Stimulated activated CD8-positive, alpha-beta memory T cell treated with anti-CD3 and anti-CD28 coated beads, Interleukin-15, amount 100 ng/mL, for 1 hour (primary cell): ENCODE data around the gene RASSF4.

ENCODE experiments used
- DNase-seq: peaks from one replicate; pipeline ENCODE4 v3.0.0-alpha.2; 2020; ENCODE audit warnings: low read depth

RASSF4 gene

GRCh38 chr10:44928462-44928861 lies 31.1 kb upstream of the RASSF4 start:
- DNase-seq, result no peak

DNA sequence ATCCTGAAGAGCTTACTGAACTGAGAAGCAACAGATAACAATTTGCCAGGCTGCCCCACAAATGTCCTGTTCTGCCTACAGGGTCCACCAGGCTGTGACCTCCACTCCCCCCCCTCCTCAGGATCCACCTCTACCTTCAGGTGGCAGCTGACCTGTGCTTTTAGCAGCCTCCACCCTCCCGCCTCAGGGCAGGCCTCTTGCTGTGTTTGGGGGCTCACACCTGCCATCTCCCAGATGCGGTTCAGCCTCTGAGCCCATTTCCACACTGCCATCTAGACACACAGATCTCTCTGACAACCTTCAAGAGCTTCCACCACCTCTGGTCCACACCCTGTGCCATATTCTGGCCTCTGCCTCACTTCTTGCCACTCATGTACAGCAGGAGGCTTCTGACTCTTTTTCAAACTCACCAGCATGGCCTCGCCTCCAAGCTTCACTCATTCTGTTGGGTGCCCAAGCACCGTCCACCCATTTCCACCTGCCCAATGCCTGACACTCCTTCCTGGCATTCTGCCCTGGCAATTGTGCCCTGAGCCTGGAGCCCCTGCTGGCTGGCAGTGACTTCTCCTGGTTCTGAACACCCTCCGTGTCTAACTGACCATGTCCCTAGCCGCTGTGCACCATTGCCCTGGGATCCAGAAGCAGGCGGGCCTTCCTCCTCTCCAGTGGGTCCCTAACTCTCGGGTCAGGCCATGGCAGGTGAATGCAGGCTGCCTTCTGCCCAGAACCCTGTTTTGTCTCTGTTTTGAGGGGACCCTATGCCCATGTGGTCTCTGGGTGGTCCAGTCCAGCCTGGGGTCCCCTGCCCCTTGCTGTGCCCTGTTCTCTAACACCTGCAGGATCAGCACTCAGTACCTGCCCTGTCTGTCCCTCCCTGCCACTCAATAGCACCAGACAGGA lies 30.0 kb upstream of the RASSF4 start:
- DNase-seq, result no peak

- no peak for DNase-seq
Measured at GRCh38 chr10:44930904-44931620, 28.5 kb upstream of the RASSF4 start.

DNA sequence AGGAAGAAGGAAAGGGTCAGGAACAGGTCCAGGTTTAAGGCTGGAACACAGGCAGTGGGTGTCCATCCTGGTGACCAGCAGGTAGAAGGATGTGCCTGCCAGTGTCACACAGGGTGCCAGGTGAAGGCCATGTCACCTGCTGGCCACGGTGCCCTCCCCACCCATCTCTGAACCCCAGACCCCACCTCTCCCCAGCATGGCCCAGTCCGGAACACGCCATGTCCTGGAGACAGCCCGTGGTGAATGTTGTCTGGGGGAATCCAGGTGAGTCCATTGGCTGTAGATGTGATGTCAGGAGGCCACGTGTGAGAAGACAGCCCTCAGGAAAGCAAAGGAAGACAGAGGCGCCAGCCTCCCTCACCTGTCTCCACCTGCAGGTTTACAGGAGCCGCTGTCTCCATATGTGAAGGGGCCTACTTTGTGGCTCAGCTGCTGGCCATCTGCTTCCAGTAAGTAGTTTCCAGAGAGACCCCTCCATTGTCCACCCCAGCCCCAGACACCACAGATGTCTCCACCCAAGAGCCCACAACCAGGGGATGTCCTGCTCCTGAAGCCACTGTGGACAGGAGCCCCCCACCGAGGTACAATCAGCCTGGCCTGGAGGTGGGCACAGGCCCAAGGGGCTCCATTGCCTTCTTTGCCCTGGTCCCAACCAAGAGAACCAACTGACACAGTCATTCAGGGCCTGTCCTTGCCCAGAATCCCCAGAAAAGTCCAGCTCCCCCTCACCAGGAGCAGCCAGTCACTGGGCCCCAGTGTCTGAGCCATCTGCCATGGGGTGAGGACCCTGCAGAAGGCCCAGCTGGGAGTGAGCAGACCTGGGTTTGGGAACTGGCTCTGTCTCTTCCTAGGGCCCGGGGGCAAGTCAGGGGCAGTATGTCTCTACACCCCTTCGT lies 27.7 kb upstream of the RASSF4 start:
- DNase-seq, result no peak

- peak; percentile 77 for DNase-seq
Measured at GRCh38 chr10:44932517-44933450, 26.8 kb upstream of the RASSF4 start.

DNA sequence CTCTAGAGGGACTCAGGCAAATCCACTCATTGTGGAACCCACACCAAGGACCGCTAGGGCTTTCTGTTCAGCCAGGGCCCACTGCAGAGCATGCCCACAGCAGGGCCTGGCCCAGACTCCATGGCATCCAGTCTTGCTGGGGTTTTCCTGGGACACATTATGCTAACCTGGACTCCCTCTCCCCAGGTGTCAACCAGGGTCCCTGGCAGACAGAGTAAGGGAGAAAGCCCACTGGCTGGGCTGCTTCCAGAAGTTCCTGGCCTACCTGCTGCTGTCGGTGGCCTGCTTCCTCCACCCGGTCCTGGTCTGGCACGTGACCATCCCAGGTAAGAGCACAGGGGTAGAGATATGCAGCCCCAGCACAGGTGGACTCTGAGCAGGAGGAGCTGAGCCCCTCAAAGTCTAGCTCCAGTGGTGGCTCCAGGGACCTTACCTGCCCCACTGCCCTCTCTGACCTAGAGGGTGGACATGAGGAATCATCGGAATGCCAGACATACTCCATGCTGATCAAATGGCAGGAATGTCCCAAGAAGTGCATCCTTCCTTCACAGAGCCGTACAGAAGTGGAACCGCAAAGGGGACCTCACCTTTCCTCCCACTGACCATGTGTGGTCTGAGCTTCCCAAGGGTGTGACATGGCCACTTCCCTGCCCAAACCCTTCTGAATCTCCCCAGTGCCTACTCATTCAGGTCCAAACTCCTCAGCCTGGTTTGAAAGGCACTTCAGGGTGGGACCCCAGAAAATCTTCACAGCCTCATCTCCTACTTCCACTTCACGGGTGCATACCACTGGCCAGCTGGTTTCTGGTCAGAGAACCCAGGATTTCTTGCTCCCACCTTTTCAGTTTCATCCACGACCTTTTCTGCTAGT lies 25.9 kb upstream of the RASSF4 start:
- no peak for DNase-seq

GRCh38 chr10:44934416-44935200 lies 25.0 kb upstream of the RASSF4 start:
- no peak for DNase-seq

DNA sequence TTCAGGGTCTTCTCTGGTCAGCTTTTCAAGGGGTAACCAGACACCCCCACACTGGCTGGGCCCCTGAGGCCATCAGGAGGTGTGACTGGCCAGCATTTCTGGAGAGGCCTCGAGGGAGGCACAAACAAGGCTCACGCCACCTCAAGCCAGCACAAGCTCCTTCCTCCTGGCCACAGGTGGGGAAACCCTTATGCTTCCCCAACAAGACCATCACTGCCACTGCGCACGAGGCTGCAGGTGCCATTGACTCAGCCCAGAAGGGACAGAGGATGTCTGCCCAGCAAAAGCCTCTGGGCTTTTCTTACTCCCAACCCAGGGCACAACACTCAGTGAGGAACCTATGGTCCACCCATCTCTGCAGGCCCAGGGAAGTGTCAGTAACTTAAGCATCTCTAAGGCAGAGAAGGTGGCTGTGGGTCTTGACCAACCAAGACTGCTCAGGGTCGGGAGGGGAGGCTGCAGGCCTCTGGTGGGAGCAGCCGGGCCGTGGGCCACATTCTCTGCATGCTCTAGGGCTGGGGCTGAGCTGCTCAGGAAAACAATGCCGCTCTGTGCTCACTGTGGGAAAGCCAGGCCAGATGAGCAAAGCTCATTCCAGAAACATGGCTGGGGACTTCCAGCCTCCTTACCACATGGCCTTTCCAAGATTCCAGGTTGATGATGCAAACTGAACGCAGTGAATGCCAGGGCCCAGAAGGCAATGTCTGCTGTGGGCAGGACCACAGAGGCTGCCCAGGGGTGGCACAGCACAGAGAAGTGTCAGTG lies 24.2 kb upstream of the RASSF4 start:
- DNase-seq, result no peak

DNA sequence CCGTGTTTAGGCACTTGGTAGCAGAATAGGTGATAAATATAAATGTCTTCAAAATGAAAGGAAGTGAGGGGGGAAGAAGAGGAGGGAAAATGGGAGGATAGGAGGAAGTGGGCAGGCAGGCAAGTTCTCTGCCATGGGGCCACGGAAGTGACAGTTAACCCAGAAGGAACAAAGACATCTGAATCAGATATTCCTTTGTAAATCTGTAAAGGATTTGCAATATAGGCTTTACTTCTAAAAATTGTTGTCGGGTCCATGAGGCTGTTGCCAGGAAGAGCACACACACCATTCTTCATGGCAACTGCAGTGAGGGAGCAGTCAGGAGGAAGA lies 23.7 kb upstream of the RASSF4 start:
- DNase-seq, result no peak

DNA sequence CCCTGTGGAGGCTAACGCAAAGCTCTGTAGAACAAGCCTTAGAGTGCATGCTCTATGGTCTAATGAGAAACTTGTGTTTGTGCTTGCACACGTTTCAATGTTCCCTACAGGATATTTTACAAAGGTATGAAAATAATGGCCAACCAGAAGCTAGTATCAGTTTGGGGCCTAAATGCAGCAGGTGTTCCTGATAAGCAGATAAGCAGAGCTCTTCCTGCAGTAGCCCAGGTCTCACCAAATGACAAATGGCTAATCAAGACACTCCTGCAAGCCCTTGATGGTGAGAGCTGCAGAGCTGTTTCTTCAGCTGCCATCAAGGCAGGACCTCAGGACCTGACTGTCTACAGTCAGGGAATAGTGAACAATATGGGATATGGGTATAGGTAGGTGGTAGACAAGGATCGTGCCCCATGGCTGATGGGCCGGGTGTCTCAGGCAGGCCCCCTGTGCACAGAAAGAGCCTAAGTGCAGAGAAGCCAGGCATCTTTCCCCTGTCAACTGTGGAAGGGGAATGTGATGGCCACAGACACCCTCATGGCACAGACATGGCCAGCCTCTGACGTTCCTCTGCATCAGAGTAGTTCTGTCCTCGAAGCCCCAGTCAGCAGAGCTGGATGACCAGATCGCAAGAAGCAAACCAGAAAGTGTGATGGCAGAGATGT lies 23.2 kb upstream of the RASSF4 start:
- DNase-seq, result no peak

DNA sequence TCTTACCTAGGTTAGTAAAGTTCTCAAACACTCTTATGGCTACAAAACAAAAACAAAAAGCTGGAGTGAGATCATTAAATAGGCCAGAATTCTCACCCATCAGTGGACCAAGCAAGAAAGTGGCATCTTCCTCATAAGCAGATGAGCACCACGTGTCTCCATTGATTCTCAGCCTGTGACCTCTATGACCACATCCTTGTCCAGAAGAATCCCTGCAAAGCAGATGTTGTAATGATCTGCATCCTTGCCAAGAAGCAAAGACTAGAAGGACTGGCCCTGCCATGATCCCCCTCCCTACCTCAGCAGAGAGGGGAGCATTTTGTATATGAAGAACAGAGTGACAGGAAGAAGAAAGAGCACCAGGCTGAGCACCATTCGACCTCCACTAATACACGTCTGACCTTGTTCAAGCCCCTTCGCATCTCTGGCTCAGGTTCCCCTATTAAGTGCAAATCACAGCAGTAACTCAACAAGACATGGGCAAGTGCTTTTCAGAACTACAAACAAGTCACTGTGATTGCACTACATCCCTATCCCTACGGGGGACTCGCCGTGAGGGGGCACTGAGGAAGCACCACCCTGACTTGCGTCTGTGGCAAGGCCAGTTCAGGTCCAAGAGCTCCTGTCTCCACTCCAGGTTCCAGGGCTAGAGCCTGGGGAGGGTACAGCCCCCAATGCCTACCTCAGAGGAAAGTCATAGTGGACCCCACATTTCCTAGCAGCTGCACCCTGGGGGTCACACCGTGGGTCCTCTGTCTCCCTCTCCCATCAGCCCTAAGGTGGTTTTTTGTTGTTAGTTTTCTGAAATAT lies 22.2 kb upstream of the RASSF4 start:
- DNase-seq, result no peak

DNA sequence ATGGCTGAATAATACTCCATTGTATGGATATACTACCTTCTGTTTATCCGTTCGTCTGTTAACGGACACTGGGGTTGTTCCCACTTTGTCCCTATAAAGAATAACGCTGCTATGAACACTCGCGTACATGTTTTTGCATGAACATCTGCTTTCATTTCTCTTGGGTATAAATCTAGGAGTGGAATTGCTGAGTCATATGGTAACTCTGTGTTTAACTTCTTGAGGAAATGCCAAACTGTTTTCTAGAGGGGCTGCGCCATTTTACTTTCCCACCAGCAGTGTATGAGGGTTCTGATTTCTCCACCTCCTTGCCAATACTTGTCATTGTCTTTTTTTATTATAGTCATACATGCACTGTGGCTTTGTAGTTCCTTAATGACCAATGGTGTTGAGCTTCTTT lies 20.6 kb upstream of the RASSF4 start:
- no peak for DNase-seq

DNA sequence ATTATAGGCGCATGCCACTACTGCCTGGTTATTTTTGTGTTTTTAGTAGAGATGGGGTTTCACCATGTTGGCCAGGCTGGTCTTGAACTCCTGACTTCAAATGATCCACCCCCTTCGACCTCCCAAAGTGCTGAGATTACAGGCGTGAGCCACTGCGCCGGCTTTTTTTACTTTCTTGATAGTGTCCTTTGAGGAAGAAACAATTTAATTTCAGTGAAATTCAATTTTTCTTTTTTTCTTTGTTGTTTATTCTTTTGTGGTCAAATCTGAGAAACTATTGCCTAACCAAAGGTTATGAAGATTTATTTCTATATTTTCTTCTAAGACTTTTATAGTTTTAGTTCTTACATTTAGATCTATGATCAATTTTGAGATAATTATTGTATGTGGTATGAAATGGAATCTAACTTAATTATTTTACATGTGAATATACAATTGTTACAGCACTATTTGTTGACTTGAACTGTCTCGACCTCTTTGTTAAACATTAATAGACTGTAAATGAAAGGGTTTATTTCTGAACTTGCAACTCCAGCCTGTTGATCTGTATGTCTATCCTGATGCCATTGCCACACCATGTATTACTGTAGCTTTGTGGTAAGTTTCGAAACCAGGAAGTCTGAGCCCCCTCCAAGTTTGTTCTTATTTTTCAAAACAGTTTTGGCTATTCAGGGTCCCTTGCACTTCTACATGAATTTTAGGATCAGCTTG lies 19.8 kb upstream of the RASSF4 start:
- no peak for DNase-seq

DNA sequence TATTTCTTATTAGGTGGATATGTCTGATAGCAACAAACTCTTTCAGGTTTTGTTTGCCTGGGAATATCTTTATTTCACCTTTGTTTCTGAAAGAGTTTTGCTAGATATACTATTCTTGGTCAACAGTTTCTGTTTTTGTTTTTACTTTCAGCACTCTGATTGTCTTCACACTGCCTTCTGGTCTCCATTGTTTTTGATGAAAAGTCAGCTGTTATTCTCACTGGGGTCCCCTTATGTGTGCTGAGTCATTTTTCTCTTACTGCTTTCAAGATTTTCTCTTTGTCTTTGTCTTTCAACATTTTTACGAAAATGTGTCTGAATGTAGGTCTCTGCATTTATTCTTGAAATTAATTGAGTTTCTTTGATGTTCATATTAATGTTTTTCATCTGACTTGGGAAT lies 15.2 kb upstream of the RASSF4 start:
- no peak for DNase-seq

- no peak for DNase-seq
Measured at GRCh38 chr10:44946205-44946604, 13.4 kb upstream of the RASSF4 start.

- no peak for DNase-seq
Measured at GRCh38 chr10:44947371-44948152, 12.0 kb upstream of the RASSF4 start.
